WTC11 (cell line): ENCODE results near the gene FOXL2NB. TPM values are rescaled to one million over a fixed set of nuclear protein-coding genes. Genes with fewer than 3 reads are reported as not detected.

Source experiments
- ATAC-seq: fragments of 200-7000 bp; cut with Tn5 transposase; 2 replicates; pipeline ENCODE4 v1.10.0; 2021; ENCODE audit warnings: mild to moderate bottlenecking, moderate library complexity
- CTCF ChIA-PET: fragments of 300-600 bp; sonication (Branson Sonifier 250); formaldehyde crosslinking; loops from one replicate; lab custom pipeline; 2021; ENCODE audit warnings: antibody characterized with exemption; lab: Charles Lee
- POLR2A ChIA-PET: fragments of 350-600 bp; sonication (Branson Sonifier 250); formaldehyde crosslinking; loops from one replicate; lab custom pipeline; 2021; ENCODE audit warnings: antibody characterized with exemption; lab: Charles Lee
- DNase-seq: peaks from one replicate; pipeline ENCODE4 v3.0.0; 2021; ENCODE audit warnings: low spot score
- H3K27ac Mint-ChIP-seq: 2 replicates; pipeline ENCODE4 v1.8.0; 2021; ENCODE audit warnings: mixed read lengths
- H3K27me3 Mint-ChIP-seq: 2 replicates; pipeline ENCODE4 v1.8.0; 2021; ENCODE audit warnings: low read depth, mild to moderate bottlenecking, moderate library complexity, mixed read lengths
- H3K36me3 Mint-ChIP-seq: 2 replicates; pipeline ENCODE4 v1.8.0; 2021; ENCODE audit warnings: mixed read lengths
- H3K4me1 Mint-ChIP-seq: 2 replicates; pipeline ENCODE4 v1.8.0; 2022; ENCODE audit warnings: mixed read lengths
- H3K4me3 Mint-ChIP-seq: 2 replicates; pipeline ENCODE4 v1.8.0; 2021; ENCODE audit warnings: mild to moderate bottlenecking, moderate library complexity, mixed read lengths
- H3K9me3 Mint-ChIP-seq: 2 replicates; pipeline ENCODE4 v1.8.0; 2021; ENCODE audit warnings: mixed read lengths
- ATF3 ChIP-seq: sonication (generic); formaldehyde crosslinking; conservative IDR thresholded peaks from 2 replicates; pipeline ENCODE4 v1.8.1; 2022; ENCODE audit warnings: mild to moderate bottlenecking, missing genetic modification reagents
- E2F4 ChIP-seq: sonication (generic); formaldehyde crosslinking; IDR thresholded peaks from 2 replicates; pipeline ENCODE4 v1.8.1; 2022; ENCODE audit warnings: low read depth, mild to moderate bottlenecking, moderate library complexity, missing genetic modification reagents, borderline replicate concordance
- E2F5 ChIP-seq: sonication (generic); formaldehyde crosslinking; IDR thresholded peaks from 2 replicates; pipeline ENCODE4 v1.8.1; 2022; ENCODE audit warnings: mild to moderate bottlenecking, moderate library complexity, missing genetic modification reagents
- ESRRA ChIP-seq: sonication (generic); formaldehyde crosslinking; IDR thresholded peaks from 2 replicates; pipeline ENCODE4 v1.8.1; 2022; ENCODE audit warnings: mild to moderate bottlenecking, missing genetic modification reagents, borderline replicate concordance
- GABPB1 ChIP-seq: sonication (generic); formaldehyde crosslinking; IDR thresholded peaks from 2 replicates; pipeline ENCODE4 v1.8.1; 2023; ENCODE audit warnings: mild to moderate bottlenecking, missing genetic modification reagents
- MLX ChIP-seq: sonication (generic); formaldehyde crosslinking; IDR thresholded peaks from 2 replicates; pipeline ENCODE4 v1.8.1; 2023; ENCODE audit warnings: mild to moderate bottlenecking, missing genetic modification reagents, moderate library complexity
- NR1H2 ChIP-seq: sonication (generic); formaldehyde crosslinking; IDR thresholded peaks from 2 replicates; pipeline ENCODE4 v1.9.0; 2021; ENCODE audit warnings: mild to moderate bottlenecking, moderate library complexity, missing genetic modification reagents
- NR2C2 ChIP-seq: sonication (generic); formaldehyde crosslinking; IDR thresholded peaks from 2 replicates; pipeline ENCODE4 v1.8.0; 2022; ENCODE audit warnings: mild to moderate bottlenecking, missing genetic modification reagents
- PRDM15 ChIP-seq: sonication (generic); formaldehyde crosslinking; IDR thresholded peaks from 2 replicates; pipeline ENCODE4 v1.8.0; 2022; ENCODE audit warnings: missing genetic modification reagents
- RELA ChIP-seq: sonication (generic); formaldehyde crosslinking; IDR thresholded peaks from 2 replicates; pipeline ENCODE4 v1.8.1; 2022; ENCODE audit warnings: missing genetic modification reagents, mild to moderate bottlenecking, borderline replicate concordance
- SMAD3 ChIP-seq: sonication (generic); formaldehyde crosslinking; IDR thresholded peaks from 2 replicates; pipeline ENCODE4 v1.8.0; 2022; ENCODE audit warnings: missing genetic modification reagents, mild to moderate bottlenecking, borderline replicate concordance
- ZNF425 ChIP-seq: fragments of 250-450 bp; sonication (Bioruptor Pico); conservative IDR thresholded peaks from 2 replicates; pipeline ENCODE4 v1.9.0; 2021; ENCODE audit warnings: mild to moderate bottlenecking
- ZSCAN18 ChIP-seq: fragments of 250-450 bp; sonication (Bioruptor Pico); IDR thresholded peaks from 2 replicates; pipeline ENCODE4 v2.1.2; 2022; ENCODE audit warnings: mild to moderate bottlenecking, moderate library complexity
- total RNA-seq: library from RNA; stranded (reverse); gene quantifications from 3 replicates; pipeline ENCODE4 v1.2.3, GENCODE V29; 2021

The FOXL2NB gene
- total RNA-seq, 1 experiment from 2014 or later = 5.1 TPM

GRCh38 chr3:138935863-138936740 lies 10.9 kb upstream of the FOXL2NB start (continued):
- no peak for TF ChIP-seq MLX (CRISPR knock-in tag)
- no peak for TF ChIP-seq ATF3 (CRISPR knock-in tag)
- TF ChIP-seq NR1H2 (CRISPR knock-in tag) = no peak
- TF ChIP-seq ZSCAN18 (CRISPR knock-in tag) = no peak
- TF ChIP-seq SMAD3 (CRISPR knock-in tag) = peak; percentile 26; the same call in 1 of the 2 replicates
- TF ChIP-seq ZNF425 (CRISPR knock-in tag) = no peak
- no peak for TF ChIP-seq NR2C2 (CRISPR knock-in tag)
- TF ChIP-seq E2F5 (CRISPR knock-in tag) = no peak
- TF ChIP-seq GABPB1 (CRISPR knock-in tag) = no peak

- Mint-ChIP-seq H3K27ac (no peak overlapping the region), H3K27me3 (peaks cover 81% of the 10 kb centered on the region), H3K36me3 (no peaks in the 10 kb centered on the region), H3K9me3 (no peaks in the 10 kb centered on the region), H3K4me3 (peak overlapping the region; percentile 77), H3K4me1 (peaks cover 51% of the 10 kb centered on the region)
- DNase-seq = peak; percentile 37
- TF ChIP-seq ESRRA (no peak), E2F4 (CRISPR knock-in tag) (0 out of 2 replicates have a peak, but pooled peaks have one; percentile 21)
- no peak for ATAC-seq
- ChIA-PET POLR2A (interaction anchor here (0.8 to 1.4 kb wide), 6 partner anchors 10 to 74 kb away, joined by 3 to 10 read pairs (median 6); partner anchors contain the start of genes FOXL2 and FOXL2NB), CTCF (interaction anchor here (0.6 to 7.4 kb wide), 42 partner anchors 10 to 1161 kb away, joined by 3 to 158 read pairs (median 5); partner anchors contain the start of genes CEP70, ESYT3, FAIM and FOXL2)
Measured at GRCh38 chr3:138936741-138937689, 10.0 kb upstream of the FOXL2NB start.

GRCh38 chr3:138937690-138938055 lies 9.3 kb upstream of the FOXL2NB start:
- TF ChIP-seq RELA (CRISPR knock-in tag) (no peak), PRDM15 (peak; percentile 58; the same call in 1 of the 2 replicates)
- TF ChIP-seq, all 79 proteins: peak for 1
- no peak for ATAC-seq
- DNase-seq = peak; percentile 46
- H3K9me3 Mint-ChIP-seq = no peaks in the 10 kb centered on the region
- H3K27me3 Mint-ChIP-seq = peaks cover 88% of the 10 kb centered on the region
- no peaks in the 10 kb centered on the region for H3K36me3 Mint-ChIP-seq
- POLR2A ChIA-PET = interaction anchor here (0.7 to 1.4 kb wide), 2 partner anchors 10 to 42 kb away, joined by 3 to 4 read pairs; no protein-coding TSS in a partner anchor
- CTCF ChIA-PET = interaction anchor here (1.0 to 7.4 kb wide), 4 partner anchors 11 to 343 kb away, joined by 3 to 158 read pairs (median 56); partner anchors contain the start of genes CEP70, FOXL2 and FOXL2NB
- peaks cover 56% of the 10 kb centered on the region for H3K4me1 Mint-ChIP-seq
- H3K27ac Mint-ChIP-seq = no peak overlapping the region
- H3K4me3 Mint-ChIP-seq = peak overlapping the region; percentile 77
